ENCODE data around the gene LRRC4.

Gene LRRC4

DNA sequence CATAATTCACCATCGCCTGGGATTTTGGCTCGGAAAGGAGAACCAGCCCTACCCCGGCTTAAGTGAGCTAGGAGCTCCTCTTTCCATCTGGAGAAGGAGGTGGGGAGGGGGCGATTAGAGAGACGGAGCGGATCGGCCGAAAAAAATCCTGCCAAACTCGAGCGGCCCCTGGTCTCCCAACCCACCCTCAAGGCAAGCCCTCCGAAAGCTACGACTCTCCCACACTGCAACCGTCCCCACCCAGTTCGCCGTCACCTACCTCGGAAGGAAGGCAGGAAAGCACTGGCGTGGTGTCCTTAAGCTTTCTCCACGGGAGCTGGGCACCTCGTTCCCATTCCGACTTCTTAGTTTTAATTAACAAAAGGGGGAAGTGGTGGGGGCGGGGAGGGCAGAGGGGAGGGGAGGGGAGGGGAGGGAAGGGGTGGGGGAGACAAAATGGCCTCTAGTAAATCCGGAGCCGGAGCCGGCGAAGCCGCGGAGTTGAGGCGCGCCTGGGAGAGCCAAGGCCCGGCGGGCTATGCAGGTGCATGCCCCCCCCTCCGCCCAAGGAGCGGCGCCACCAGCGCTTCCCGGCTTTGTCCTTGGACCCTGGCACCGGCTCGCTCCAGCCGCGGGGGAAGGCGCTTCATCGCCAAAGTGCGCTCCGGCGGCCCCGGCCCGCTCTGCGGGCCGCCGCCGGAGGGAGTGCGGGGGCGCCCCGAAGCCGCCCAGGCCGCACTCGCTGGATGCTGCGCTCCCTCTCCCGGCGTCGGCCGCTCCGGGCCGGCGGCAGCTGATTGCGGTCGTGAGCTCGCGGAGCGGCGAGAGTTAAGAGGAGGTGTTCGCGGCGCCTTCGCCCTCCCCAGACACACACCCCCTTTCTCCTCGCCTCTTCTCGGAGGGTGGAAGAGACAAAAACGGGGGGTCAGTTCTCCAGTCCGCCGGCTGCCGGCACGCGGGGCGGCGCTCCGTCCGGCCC, at the start of gene LRRC4:
TSS of gene LRRC4 (minus strand) at position 784 of the 958 bp plus-strand sequence. CDS start 797 bp downstream, outside the sequence.
- DNase-seq = no peak

DNA sequence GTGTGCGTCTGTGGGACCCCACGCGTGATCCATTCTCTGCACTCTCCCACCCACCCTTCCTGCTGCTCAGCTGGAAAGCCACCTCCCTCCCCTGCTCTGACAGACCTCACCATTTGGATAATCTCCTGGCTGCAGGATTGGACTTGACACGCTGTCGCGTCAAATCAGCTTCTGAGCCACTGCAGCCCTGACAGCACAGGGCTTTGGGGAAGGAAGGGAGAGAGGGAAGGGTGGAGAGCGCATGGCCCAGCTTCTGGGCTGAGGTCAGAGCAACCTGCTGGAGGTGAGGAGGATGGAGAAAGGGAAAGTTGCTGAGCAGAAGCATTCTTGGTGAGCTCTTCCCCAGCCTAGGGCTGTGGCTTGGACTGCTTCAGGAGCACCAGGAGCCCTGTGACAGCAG, 48.9 kb upstream of the LRRC4 start:
- DNase-seq = no peak

- no peak for DNase-seq
These were observed 47.1 kb upstream of the LRRC4 start for GRCh38 chr7:128078309-128078708.

- DNase-seq = no peak
These were observed 45.6 kb upstream of the LRRC4 start for GRCh38 chr7:128076796-128077271.

GRCh38 chr7:128076196-128076795, 45.1 kb upstream of the LRRC4 start:
- DNase-seq = no peak

- DNase-seq = no peak
These were observed 44.2 kb upstream of the LRRC4 start for GRCh38 chr7:128075242-128076095.

DNA sequence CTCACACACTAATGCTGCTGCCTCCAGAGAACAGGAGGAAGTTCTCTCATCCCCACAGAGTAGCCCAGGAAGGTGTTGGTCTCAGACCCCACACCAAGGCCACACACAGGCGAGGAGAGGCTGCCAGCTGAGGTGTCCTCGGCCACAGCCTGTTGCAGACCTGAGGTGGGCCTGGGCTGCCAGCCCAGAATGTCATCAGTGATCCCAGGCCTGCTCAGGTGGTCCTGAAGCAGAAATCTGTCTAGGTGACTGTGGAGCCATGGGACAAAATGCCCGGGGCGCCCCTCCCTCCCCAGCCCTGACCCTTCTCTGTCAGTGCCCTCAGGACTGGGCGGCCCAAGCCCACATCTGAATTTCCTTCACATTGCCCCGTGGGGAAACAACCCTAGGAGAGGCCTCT, 43.5 kb upstream of the LRRC4 start:
- DNase-seq = no peak

DNA sequence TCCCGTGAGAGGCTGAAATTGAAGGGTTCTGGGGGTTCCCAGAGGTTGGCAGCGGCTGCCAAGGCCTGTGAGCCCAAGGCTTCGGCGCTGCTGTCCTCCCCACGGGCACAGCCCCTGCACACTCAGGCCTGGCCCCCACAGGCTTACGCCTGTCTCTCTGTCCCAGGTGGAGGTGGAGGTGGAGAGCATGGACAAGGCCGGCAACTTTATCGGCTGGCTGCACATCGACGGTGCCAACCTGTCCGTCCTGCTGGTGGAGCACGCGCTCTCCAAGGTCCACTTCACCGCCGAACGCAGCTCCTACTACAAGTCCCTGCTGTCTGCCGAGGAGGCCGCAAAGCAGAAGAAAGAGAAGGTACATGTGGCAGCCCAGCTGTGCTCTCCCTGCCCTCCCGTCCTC, 43.1 kb upstream of the LRRC4 start:
- DNase-seq = no peak

GRCh38 chr7:128073671-128074310, 42.6 kb upstream of the LRRC4 start:
- no peak for DNase-seq

GRCh38 chr7:128071801-128072200, 40.6 kb upstream of the LRRC4 start:
- DNase-seq = no peak

- no peak for DNase-seq
These were observed 40.1 kb upstream of the LRRC4 start for GRCh38 chr7:128071376-128071775.

DNA sequence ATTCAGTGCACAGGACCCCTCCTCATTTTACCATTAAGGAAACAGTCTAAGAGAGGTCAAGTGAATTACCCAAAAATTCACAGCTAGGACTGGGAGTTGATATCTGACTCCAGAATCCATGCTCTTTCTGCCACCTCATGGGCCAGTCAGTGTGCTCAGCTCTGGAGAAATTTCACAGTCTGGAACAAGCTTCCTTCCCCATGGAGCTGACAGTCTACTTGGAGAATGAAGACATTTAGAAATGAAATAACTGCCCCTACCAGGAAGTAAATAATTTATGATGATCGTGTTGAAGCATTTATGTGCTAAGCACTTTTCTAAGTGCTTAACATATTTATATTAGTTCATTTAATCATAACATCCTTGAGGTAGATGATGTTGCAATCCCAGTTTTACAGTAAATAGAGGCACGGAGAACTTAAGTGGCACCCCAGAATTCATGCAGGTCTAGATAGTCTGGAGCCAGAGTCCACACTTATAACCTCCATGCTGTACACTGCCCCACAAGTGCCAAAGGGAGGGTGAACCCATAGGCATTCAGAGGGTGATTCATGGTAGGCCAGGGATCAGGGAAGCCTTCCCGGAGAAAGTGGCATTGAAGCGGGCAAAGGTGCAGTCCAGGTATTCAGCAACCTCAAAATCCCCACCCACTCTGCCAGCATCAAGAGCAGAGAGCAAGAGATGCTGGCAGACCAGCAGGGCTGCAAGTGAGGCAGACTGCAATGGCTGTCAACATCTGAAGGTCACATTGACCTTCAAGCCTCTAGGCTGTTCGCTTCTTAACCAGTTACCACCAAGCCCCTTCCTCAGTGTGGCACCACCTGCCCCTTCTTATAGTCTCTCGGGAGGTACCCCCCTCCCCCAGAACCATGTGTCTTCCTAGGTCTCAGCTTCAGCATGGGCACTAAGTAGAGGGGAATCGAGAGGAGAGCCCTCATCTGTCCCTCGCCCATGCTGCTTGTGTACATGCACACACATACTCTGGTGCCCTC, 38.4 kb upstream of the LRRC4 start:
- no peak for DNase-seq

- DNase-seq = no peak
These were observed 37.5 kb upstream of the LRRC4 start for GRCh38 chr7:128068785-128069184.

- DNase-seq = no peak
These were observed 36.7 kb upstream of the LRRC4 start for GRCh38 chr7:128067983-128068382.

- no peak for DNase-seq
These were observed 35.6 kb upstream of the LRRC4 start for GRCh38 chr7:128066858-128067257.

- no peak for DNase-seq
These were observed 35.2 kb upstream of the LRRC4 start for GRCh38 chr7:128066395-128066794.

DNA sequence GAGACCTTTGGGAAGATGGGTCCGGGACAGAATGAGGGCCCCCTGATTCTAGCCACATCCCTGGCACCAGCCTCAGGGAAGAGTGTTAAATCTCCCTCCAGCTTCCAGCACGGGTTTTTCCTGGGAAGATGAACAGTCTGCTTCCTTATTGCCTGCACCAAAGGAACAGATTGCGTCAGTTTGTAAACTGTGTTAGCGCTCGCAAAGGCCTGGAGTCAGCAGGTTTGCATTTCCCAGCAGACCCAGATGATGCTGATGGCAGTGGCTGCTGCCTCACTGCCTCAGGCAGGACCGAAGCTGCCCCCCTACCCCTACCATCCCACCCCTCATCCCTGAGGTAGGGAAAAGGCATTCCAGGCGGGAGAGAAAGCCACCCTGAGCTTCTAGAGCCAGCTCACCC, 34.6 kb upstream of the LRRC4 start:
- DNase-seq = no peak

DNA sequence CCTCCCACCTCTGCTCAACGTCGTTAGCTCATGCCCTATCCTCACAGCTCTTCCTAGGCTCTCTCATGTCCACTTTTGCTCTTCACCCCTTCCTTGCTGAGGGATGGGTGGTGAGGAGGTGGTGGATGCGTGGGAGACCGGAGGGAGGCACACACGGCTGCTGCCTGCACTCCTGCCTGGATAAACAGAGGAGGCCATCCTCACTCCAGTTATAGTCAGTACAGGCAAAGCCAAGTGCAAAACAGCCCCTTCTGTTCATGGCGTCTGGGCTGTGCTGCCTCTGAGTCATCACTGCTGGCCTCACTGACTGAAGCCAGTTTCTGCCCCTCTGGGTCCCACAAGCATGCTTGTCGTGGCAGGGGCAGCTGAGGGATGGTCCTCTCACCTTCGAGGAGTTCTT, 31.9 kb upstream of the LRRC4 start:
- DNase-seq = no peak

DNA sequence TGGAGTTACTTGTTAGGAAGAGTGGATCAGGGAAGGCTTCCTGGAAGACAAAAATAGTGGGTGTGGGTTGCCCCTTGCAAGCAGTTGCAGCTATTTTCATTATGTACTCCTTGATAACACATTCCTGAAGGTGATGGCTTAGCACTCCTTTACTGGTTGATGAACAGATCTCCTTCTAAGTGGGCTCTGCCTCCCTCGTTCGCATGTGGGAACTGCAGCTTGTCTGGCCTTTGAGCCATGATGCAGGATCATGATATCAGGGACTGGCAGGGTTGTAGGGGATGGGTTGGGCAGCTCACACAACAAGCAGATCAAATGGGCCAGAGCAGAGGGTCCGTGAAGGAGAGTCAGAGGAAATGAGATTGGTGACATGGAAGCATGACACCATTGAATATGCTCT, 28.8 kb upstream of the LRRC4 start:
- no peak for DNase-seq

- no peak for DNase-seq
These were observed 28.1 kb upstream of the LRRC4 start for GRCh38 chr7:128059143-128059988.
